ENCODE measurements around the gene DNAJC4. TPM values are rescaled to one million over a fixed set of nuclear protein-coding genes. Genes with fewer than 3 reads are reported as not detected.

Gene DNAJC4
- total and polyA plus RNA-seq, 4 donors = 15.0 to 97.9 (median 26.8) TPM

GRCh38 chr11:64268893-64269539 is 38.7 kb downstream of the DNAJC4 start:
- peak; percentile 26 for ATAC-seq (ENCODE audit: low FRiP score)
- 1% methylated on average over 34 of the region's 34 CpGs for WGBS, 2 donors

GRCh38 chr11:64269540-64270220 is 39.3 kb downstream of the DNAJC4 start:
- 0% methylated on average over 54 to 58 of the region's 58 CpGs for WGBS, 2 donors

More at GRCh38 chr11:64268893-64269539, 38.7 kb downstream of the DNAJC4 start:
- intact Hi-C loops (cut with DNase I) = loop anchor here in 1 of 2 donors (2.0 kb wide), 1 partner anchor 18 kb away; the partner anchor contains the start of gene PLCB3
- H3K36me3 ChIP-seq (ENCODE audit: control insufficient read depth in 1 of 2, insufficient read depth in 2 of 2, low read length in 1 of 2) = peaks cover 0 to 3% of the 10 kb centered on the region in 2 donors
- peak overlapping the region in 1 of 2 donors; percentile 72 for H3K27ac ChIP-seq (ENCODE audit: low read depth in 1 of 2, low read length in 2 of 2)
- peak; percentile 81 to 88 for DNase-seq
- H3K4me1 ChIP-seq (ENCODE audit: control insufficient read depth in 1 of 2, insufficient read depth in 2 of 2, low read length in 2 of 2) = no peaks in the 10 kb centered on the region
- peak overlapping the region; percentile 46 to 49 for H3K4me3 ChIP-seq (ENCODE audit: low read length in 2 of 2)
- no peaks in the 10 kb centered on the region for H3K27me3 ChIP-seq (ENCODE audit: control insufficient read depth in 1 of 2, insufficient read depth in 2 of 2, low read length in 1 of 2)
- H3K9me3 ChIP-seq (ENCODE audit: control insufficient read depth, low read length) = no peaks in the 10 kb centered on the region

GRCh38 chr11:64275031-64275800 is 44.9 kb downstream of the DNAJC4 start:
- Histone ChIP-seq H3K4me3 (ENCODE audit: low read length in 2 of 2) (no peak overlapping the region), H3K9me3 (ENCODE audit: control insufficient read depth, low read length) (no peaks in the 10 kb centered on the region), H3K27me3 (ENCODE audit: control insufficient read depth in 1 of 2, insufficient read depth in 2 of 2, low read length in 1 of 2) (no peaks in the 10 kb centered on the region), H3K4me1 (ENCODE audit: control insufficient read depth in 1 of 2, insufficient read depth in 2 of 2, low read length in 2 of 2) (no peaks in the 10 kb centered on the region), H3K27ac (ENCODE audit: low read depth in 1 of 2, low read length in 2 of 2) (no peak overlapping the region), H3K36me3 (ENCODE audit: control insufficient read depth in 1 of 2, insufficient read depth in 2 of 2, low read length in 1 of 2) (peaks cover 0 to 2% of the 10 kb centered on the region in 2 donors)
- 86 to 89% methylated on average over 15 of the region's 15 CpGs for WGBS, 2 donors
- intact Hi-C loops (cut with DNase I) = no loop called here
- ATAC-seq (ENCODE audit: low FRiP score) (no peak), DNase-seq (no peak)

More at GRCh38 chr11:64269540-64270220, 39.3 kb downstream of the DNAJC4 start:
- Histone ChIP-seq H3K27me3 (ENCODE audit: control insufficient read depth in 1 of 2, insufficient read depth in 2 of 2, low read length in 1 of 2) (no peaks in the 10 kb centered on the region), H3K27ac (ENCODE audit: low read depth in 1 of 2, low read length in 2 of 2) (peak overlapping the region in 1 of 2 donors; percentile 92), H3K36me3 (ENCODE audit: control insufficient read depth in 1 of 2, insufficient read depth in 2 of 2, low read length in 1 of 2) (peaks cover 0 to 3% of the 10 kb centered on the region in 2 donors), H3K9me3 (ENCODE audit: control insufficient read depth, low read length) (no peaks in the 10 kb centered on the region), H3K4me3 (ENCODE audit: low read length in 2 of 2) (peak overlapping the region; percentile 46 to 49), H3K4me1 (ENCODE audit: control insufficient read depth in 1 of 2, insufficient read depth in 2 of 2, low read length in 2 of 2) (no peaks in the 10 kb centered on the region)
- intact Hi-C loops (cut with DNase I) = loop anchor here in 1 of 2 donors (1.0 to 2.0 kb wide), 2 partner anchors 19 to 28 kb away; partner anchors contain the start of genes FKBP2 and PLCB3
- ATAC-seq (ENCODE audit: low FRiP score) (peak; percentile 93), DNase-seq (peak; percentile 98 to 99)

- Histone ChIP-seq H3K9me3 (ENCODE audit: control insufficient read depth, low read length) (no peaks in the 10 kb centered on the region), H3K36me3 (ENCODE audit: control insufficient read depth in 1 of 2, insufficient read depth in 2 of 2, low read length in 1 of 2) (peaks cover 0 to 2% of the 10 kb centered on the region in 2 donors), H3K27me3 (ENCODE audit: control insufficient read depth in 1 of 2, insufficient read depth in 2 of 2, low read length in 1 of 2) (no peaks in the 10 kb centered on the region), H3K27ac (ENCODE audit: low read depth in 1 of 2, low read length in 2 of 2) (no peak overlapping the region), H3K4me1 (ENCODE audit: control insufficient read depth in 1 of 2, insufficient read depth in 2 of 2, low read length in 2 of 2) (no peaks in the 10 kb centered on the region), H3K4me3 (ENCODE audit: low read length in 2 of 2) (no peak overlapping the region)
- 79 to 88% methylated on average over 2 of the region's 2 CpGs for WGBS, 2 donors
- intact Hi-C loops (cut with DNase I) = no loop called here
- DNase-seq (no peak), ATAC-seq (ENCODE audit: low FRiP score) (no peak)
Observed at GRCh38 chr11:64275841-64276240, 45.5 kb downstream of the DNAJC4 start.

GRCh38 chr11:64276653-64277431 is 46.5 kb downstream of the DNAJC4 start:
- no peaks in the 10 kb centered on the region for H3K4me1 ChIP-seq (ENCODE audit: control insufficient read depth in 1 of 2, insufficient read depth in 2 of 2, low read length in 2 of 2)
- no peaks in the 10 kb centered on the region for H3K27me3 ChIP-seq (ENCODE audit: control insufficient read depth in 1 of 2, insufficient read depth in 2 of 2, low read length in 1 of 2)
- no peak for DNase-seq
- no peak for ATAC-seq (ENCODE audit: low FRiP score)
- H3K4me3 ChIP-seq (ENCODE audit: low read length in 2 of 2) = no peak overlapping the region
- WGBS, 2 donors = 75 to 76% methylated on average over 17 of the region's 17 CpGs
- intact Hi-C loops (cut with DNase I) = no loop called here
- no peaks in the 10 kb centered on the region for H3K9me3 ChIP-seq (ENCODE audit: control insufficient read depth, low read length)
- H3K27ac ChIP-seq (ENCODE audit: low read depth in 1 of 2, low read length in 2 of 2) = no peak overlapping the region
- H3K36me3 ChIP-seq (ENCODE audit: control insufficient read depth in 1 of 2, insufficient read depth in 2 of 2, low read length in 1 of 2) = peaks cover 0 to 2% of the 10 kb centered on the region in 2 donors

- intact Hi-C loops (cut with DNase I) = no loop called here
- no peak overlapping the region for H3K27ac ChIP-seq (ENCODE audit: low read depth in 1 of 2, low read length in 2 of 2)
- peaks cover 0 to 2% of the 10 kb centered on the region in 2 donors for H3K36me3 ChIP-seq (ENCODE audit: control insufficient read depth in 1 of 2, insufficient read depth in 2 of 2, low read length in 1 of 2)
- WGBS, 2 donors = 82 to 85% methylated on average over 8 of the region's 8 CpGs
- ATAC-seq (ENCODE audit: low FRiP score) (no peak), DNase-seq (no peak)
- H3K9me3 ChIP-seq (ENCODE audit: control insufficient read depth, low read length) = no peaks in the 10 kb centered on the region
- no peaks in the 10 kb centered on the region for H3K4me1 ChIP-seq (ENCODE audit: control insufficient read depth in 1 of 2, insufficient read depth in 2 of 2, low read length in 2 of 2)
- no peak overlapping the region for H3K4me3 ChIP-seq (ENCODE audit: low read length in 2 of 2)
- H3K27me3 ChIP-seq (ENCODE audit: control insufficient read depth in 1 of 2, insufficient read depth in 2 of 2, low read length in 1 of 2) = no peaks in the 10 kb centered on the region
Observed at GRCh38 chr11:64278576-64279190, 48.3 kb downstream of the DNAJC4 start.

- H3K27me3 ChIP-seq (ENCODE audit: control insufficient read depth in 1 of 2, insufficient read depth in 2 of 2, low read length in 1 of 2) = no peaks in the 10 kb centered on the region
- no peak overlapping the region for H3K4me3 ChIP-seq (ENCODE audit: low read length in 2 of 2)
- WGBS, 2 donors = 92 to 93% methylated on average over 22 of the region's 22 CpGs
- H3K36me3 ChIP-seq (ENCODE audit: control insufficient read depth in 1 of 2, insufficient read depth in 2 of 2, low read length in 1 of 2) = no peaks in the 10 kb centered on the region
- intact Hi-C loops (cut with DNase I) = no loop called here
- no peaks in the 10 kb centered on the region for H3K9me3 ChIP-seq (ENCODE audit: control insufficient read depth, low read length)
- H3K27ac ChIP-seq (ENCODE audit: low read depth in 1 of 2, low read length in 2 of 2) = no peak overlapping the region
- DNase-seq (no peak), ATAC-seq (ENCODE audit: low FRiP score) (no peak)
- no peaks in the 10 kb centered on the region for H3K4me1 ChIP-seq (ENCODE audit: control insufficient read depth in 1 of 2, insufficient read depth in 2 of 2, low read length in 2 of 2)
Observed at GRCh38 chr11:64281957-64282770, 51.8 kb downstream of the DNAJC4 start.

Measured in aorta (tissue), 5 donors.